ENCODE measurements around the gene POLR2I.

The POLR2I gene

GRCh38 chr19:36120984-36121358 is 6.3 kb upstream of the POLR2I start:
- no peak overlapping the region for H3K4me3 ChIP-seq (ENCODE audit: severe bottlenecking)
- H3K27me3 ChIP-seq (ENCODE audit: insufficient read depth, poor library complexity, severe bottlenecking), result no peaks in the 10 kb centered on the region
- TF ChIP-seq CTCF (IDR thresholded peaks at IDR 0.05; ENCODE audit: poor library complexity, severe bottlenecking), result no peak
- H3K27ac ChIP-seq (ENCODE audit: poor library complexity, severe bottlenecking), result no peak overlapping the region
- no peaks in the 10 kb centered on the region for H3K4me1 ChIP-seq (ENCODE audit: insufficient read depth, poor library complexity, severe bottlenecking)
- peaks cover 48% of the 10 kb centered on the region for H3K36me3 ChIP-seq (ENCODE audit: low read depth)
- DNase-seq (ENCODE audit: low spot score) (no peak), ATAC-seq (ENCODE audit: low read depth) (no peak)
- H3K9me3 ChIP-seq (ENCODE audit: severe bottlenecking), result no peaks in the 10 kb centered on the region

GRCh38 chr19:36120092-36120983 is 5.7 kb upstream of the POLR2I start:
- TF ChIP-seq CTCF (IDR thresholded peaks at IDR 0.05; ENCODE audit: poor library complexity, severe bottlenecking), result no peak
- Histone ChIP-seq H3K36me3 (ENCODE audit: low read depth) (peaks cover 42% of the 10 kb centered on the region), H3K27ac (ENCODE audit: poor library complexity, severe bottlenecking) (no peak overlapping the region), H3K27me3 (ENCODE audit: insufficient read depth, poor library complexity, severe bottlenecking) (no peaks in the 10 kb centered on the region), H3K9me3 (ENCODE audit: severe bottlenecking) (no peaks in the 10 kb centered on the region), H3K4me1 (ENCODE audit: insufficient read depth, poor library complexity, severe bottlenecking) (no peaks in the 10 kb centered on the region), H3K4me3 (ENCODE audit: severe bottlenecking) (no peak overlapping the region)
- no peak for DNase-seq (ENCODE audit: low spot score)
- no peak for ATAC-seq (ENCODE audit: low read depth)

- no peak for ATAC-seq (ENCODE audit: low read depth)
- TF ChIP-seq CTCF (IDR thresholded peaks at IDR 0.05; ENCODE audit: poor library complexity, severe bottlenecking), result no peak
- no peaks in the 10 kb centered on the region for H3K4me1 ChIP-seq (ENCODE audit: insufficient read depth, poor library complexity, severe bottlenecking)
- H3K4me3 ChIP-seq (ENCODE audit: severe bottlenecking), result peak overlapping the region; percentile 63
- H3K9me3 ChIP-seq (ENCODE audit: severe bottlenecking), result no peaks in the 10 kb centered on the region
- H3K27ac ChIP-seq (ENCODE audit: poor library complexity, severe bottlenecking), result peak overlapping the region; percentile 66
- H3K27me3 ChIP-seq (ENCODE audit: insufficient read depth, poor library complexity, severe bottlenecking), result no peaks in the 10 kb centered on the region
- peaks cover 38% of the 10 kb centered on the region for H3K36me3 ChIP-seq (ENCODE audit: low read depth)
- DNase-seq (ENCODE audit: low spot score), result no peak
These were observed 1.6 kb upstream of the POLR2I start for GRCh38 chr19:36116344-36116637.

- H3K36me3 ChIP-seq (ENCODE audit: low read depth), result peaks cover 38% of the 10 kb centered on the region
- H3K27me3 ChIP-seq (ENCODE audit: insufficient read depth, poor library complexity, severe bottlenecking), result no peaks in the 10 kb centered on the region
- peak within 1 kb of the TSS; percentile 63 for H3K4me3 ChIP-seq (ENCODE audit: severe bottlenecking)
- DNase-seq (ENCODE audit: low spot score), result no peak
- no peak for TF ChIP-seq CTCF (IDR thresholded peaks at IDR 0.05; ENCODE audit: poor library complexity, severe bottlenecking)
- H3K9me3 ChIP-seq (ENCODE audit: severe bottlenecking), result no peaks in the 10 kb centered on the region
- peak; percentile 21 for ATAC-seq (ENCODE audit: low read depth)
- no peaks in the 10 kb centered on the region for H3K4me1 ChIP-seq (ENCODE audit: insufficient read depth, poor library complexity, severe bottlenecking)
- peak within 1 kb of the TSS; percentile 66 for H3K27ac ChIP-seq (ENCODE audit: poor library complexity, severe bottlenecking)
These were observed 1.0 kb upstream of the POLR2I start, which contains the start of gene TBCB for GRCh38 chr19:36115453-36116343. TSS of gene TBCB (plus strand) at chr19:36115468. CDS start at chr19:36115561, 93 bp downstream.
